ENCODE results near the gene CCDC85C.

Gene CCDC85C

GRCh38 chr14:99519931-99520421, 84.0 kb downstream of the CCDC85C start:
- DNase-seq = no peak

- no peak for DNase-seq
Observed at GRCh38 chr14:99519347-99519881, 84.6 kb downstream of the CCDC85C start.

GRCh38 chr14:99518441-99519346, 85.3 kb downstream of the CCDC85C start:
- peak; percentile 84 for DNase-seq

- peak; percentile 47 for DNase-seq
Observed at GRCh38 chr14:99517643-99518381, 86.2 kb downstream of the CCDC85C start.

- DNase-seq = peak; percentile 59
Observed at GRCh38 chr14:99516871-99517642, 87.0 kb downstream of the CCDC85C start.

- peak; percentile 55 for DNase-seq
Observed at GRCh38 chr14:99516156-99516870, 87.7 kb downstream of the CCDC85C start.

GRCh38 chr14:99515301-99516155, 88.5 kb downstream of the CCDC85C start:
- peak; percentile 53 for DNase-seq

- peak; percentile 58 for DNase-seq
Observed at GRCh38 chr14:99514552-99515300, 89.3 kb downstream of the CCDC85C start.

GRCh38 chr14:99513946-99514551, 90.0 kb downstream of the CCDC85C start:
- no peak for DNase-seq

GRCh38 chr14:99513183-99513694, 90.8 kb downstream of the CCDC85C start:
- DNase-seq = peak; percentile 50

- peak; percentile 43 for DNase-seq
Observed at GRCh38 chr14:99512571-99513182, 91.3 kb downstream of the CCDC85C start.

GRCh38 chr14:99512110-99512449, 91.9 kb downstream of the CCDC85C start:
- DNase-seq = peak; percentile 23

- peak; percentile 57 for DNase-seq
Observed at GRCh38 chr14:99511421-99512109, 92.4 kb downstream of the CCDC85C start.

GRCh38 chr14:99510556-99511139, 93.4 kb downstream of the CCDC85C start:
- no peak for DNase-seq

GRCh38 chr14:99509871-99510555, 94.0 kb downstream of the CCDC85C start:
- peak; percentile 52 for DNase-seq

GRCh38 chr14:99508896-99509629, 94.9 kb downstream of the CCDC85C start:
- DNase-seq = peak; percentile 59
